ENCODE measurements around the gene CDK17.

DNA sequence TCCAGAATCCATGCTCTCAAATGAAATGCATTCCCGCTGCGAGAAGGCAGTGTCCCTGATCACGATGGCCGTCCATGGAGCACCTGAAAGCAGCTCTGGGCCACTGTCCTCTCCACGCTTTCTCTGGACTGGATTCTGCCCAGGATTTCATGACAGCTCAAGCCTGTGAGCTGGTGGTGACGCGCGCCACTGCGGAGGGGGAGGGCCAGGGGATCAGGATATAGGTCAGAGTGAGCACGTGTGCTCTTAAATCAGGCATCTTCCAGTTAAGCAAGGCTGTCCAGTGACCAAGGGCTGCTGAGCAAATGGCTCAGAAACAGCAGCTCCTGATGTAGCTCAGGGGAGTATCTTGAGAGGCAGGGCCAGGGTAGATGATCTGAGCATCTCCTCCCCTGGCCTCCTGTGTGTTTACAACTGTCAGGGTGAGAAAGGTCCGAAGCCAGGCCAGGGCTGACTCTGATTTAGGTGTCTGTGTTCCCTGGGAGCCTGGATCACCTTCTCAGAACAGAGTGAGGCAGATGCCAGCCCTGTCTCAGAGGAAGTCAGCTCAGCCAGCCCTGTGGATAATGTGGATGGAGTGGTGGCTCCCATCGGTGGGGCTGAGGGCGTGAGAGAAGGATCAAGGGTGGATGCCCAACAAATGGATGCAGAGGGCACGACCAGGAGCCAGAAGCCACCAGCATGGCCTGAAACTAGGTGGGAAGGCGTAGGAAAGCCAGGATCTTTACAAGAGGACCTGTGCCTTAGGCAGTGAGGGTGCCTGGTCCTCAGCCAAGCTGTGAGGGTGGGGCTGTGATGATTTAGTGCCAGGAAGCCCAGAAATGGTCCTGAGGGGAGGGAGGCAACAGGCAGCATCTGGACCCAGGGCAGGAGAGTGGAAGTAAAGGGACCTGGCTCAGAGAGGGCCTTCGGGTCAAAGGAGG, 150.8 kb downstream of the CDK17 start:
- TF ChIP-seq EZH2phosphoT487 (IDR thresholded peaks at IDR 0.05; ENCODE audit: insufficient read depth, low read depth) (no peak), EZH2 (IDR thresholded peaks at IDR 0.05; ENCODE audit: insufficient read depth, poor library complexity, severe bottlenecking) (no peak)
